A549 (cell line): ENCODE results near the gene SLC35B3. TPM values are rescaled to one million over a fixed set of nuclear protein-coding genes. Genes with fewer than 3 reads are reported as not detected.

Experiments
- ATAC-seq, 2 experiments: fragments of 200-7000 bp in 1 of 2; fragments of >200 bp in 1 of 2; cut with Nextera tagmentation in 1 of 2; cut with Tn5 transposase in 1 of 2; 3 replicates each; pipeline versions ENCODE4 v1.8.0 to v1.9.1; 2018 to 2020; ENCODE audit warnings: mild to moderate bottlenecking in 1 of 2, moderate library complexity in 1 of 2
- CTCF ChIA-PET: fragments of 300-600 bp; sonication (Branson Sonifier 250); formaldehyde crosslinking; extraction: SDS; loops from one replicate; lab custom pipeline; 2021; ENCODE audit warnings: antibody characterized with exemption, inconsistent platforms; lab: Yijun Ruan, JAX
- POLR2A ChIA-PET: fragments of 350-600 bp; formaldehyde crosslinking; extraction: SDS; loops from one replicate; lab custom pipeline; 2021; ENCODE audit warnings: antibody characterized with exemption, inconsistent platforms; lab: Yijun Ruan, JAX
- DNase-seq, 2 experiments: peaks; one replicate each; pipeline versions ENCODE4 v3.0.0 to v3.0.0-alpha.2; 2011 to 2016; ENCODE audit warnings: low read depth in 1 of 2, low spot score in 1 of 2
- FAIRE-seq: peaks from 2 replicates; lab custom pipeline; 2011; peaks lifted over from hg19 to GRCh38; lab: Jason Lieb, UNC
- H3K27ac ChIP-seq, 2 experiments: fragments of >200 bp; sonication (Bioruptor Twin); formaldehyde crosslinking; 3 replicates each; pipeline ENCODE4 v1.5.1; 2016 to 2017
- H3K4me1 ChIP-seq: fragments of >200 bp; sonication (Bioruptor Twin); formaldehyde crosslinking; 3 replicates; pipeline ENCODE4 v1.6.1; 2016
- H3K4me2 ChIP-seq: fragments of >200 bp; sonication (Bioruptor Twin); formaldehyde crosslinking; 3 replicates; pipeline ENCODE4 v1.6.1; 2016
- H3K4me3 ChIP-seq: fragments of >200 bp; sonication (Bioruptor Twin); formaldehyde crosslinking; 3 replicates; pipeline ENCODE4 v1.5.1; 2016
- H3K9me3 ChIP-seq: fragments of >200 bp; sonication (Bioruptor Twin); formaldehyde crosslinking; 3 replicates; pipeline ENCODE4 v1.6.1; 2016
- CBX2 ChIP-seq: fragments of 200-600 bp; sonication (generic); IDR thresholded peaks from 2 replicates; pipeline ENCODE4 v1.6.1; 2016; ENCODE audit warnings: low read depth, mild to moderate bottlenecking, borderline replicate concordance
- CHD2 ChIP-seq: fragments of 150-350 bp; IDR thresholded peaks from 2 replicates; pipeline ENCODE4 v1.6.1; 2014; ENCODE audit warnings: low read length; ENCODE audit not compliant: partially characterized antibody
- EHF ChIP-seq: fragments of 250-450 bp; sonication (Bioruptor Pico); IDR thresholded peaks from 2 replicates; pipeline ENCODE4 v1.5.0; 2020; ENCODE audit warnings: mild to moderate bottlenecking
- ESRRA ChIP-seq: fragments of 150-350 bp; IDR thresholded peaks from 2 replicates; pipeline ENCODE4 v1.6.1; 2014; ENCODE audit warnings: mild to moderate bottlenecking, low read length, borderline replicate concordance
- FOSL2 ChIP-seq, 2 experiments: fragments of 450-650 bp in 1 of 2; fragments of >200 bp in 1 of 2; sonication (Bioruptor Twin) in 1 of 2; formaldehyde crosslinking; IDR thresholded peaks; 2 replicates each; pipeline versions ENCODE4 v1.5.0 to v1.6.1; 2016 to 2020; ENCODE audit warnings: mild to moderate bottlenecking in 1 of 2, moderate library complexity in 1 of 2
- FOXS1 ChIP-seq: fragments of 250-450 bp; sonication (Bioruptor Pico); IDR thresholded peaks from 2 replicates; pipeline ENCODE4 v1.5.0; 2020; ENCODE audit warnings: mild to moderate bottlenecking, moderate library complexity
- KDM1A ChIP-seq: fragments of 200-600 bp; sonication (generic); IDR thresholded peaks from 2 replicates; pipeline ENCODE4 v1.6.1; 2016; ENCODE audit warnings: low read depth, mild to moderate bottlenecking
- NFE2L2 ChIP-seq: fragments of 150-350 bp; conservative IDR thresholded peaks from 2 replicates; pipeline ENCODE4 v1.6.1; 2014; ENCODE audit warnings: low read length
- RNF2 ChIP-seq: fragments of 200-600 bp; sonication (generic); IDR thresholded peaks from 2 replicates; pipeline ENCODE4 v1.6.1; 2016; ENCODE audit warnings: low read depth, mild to moderate bottlenecking, antibody characterized with exemption, moderate library complexity, borderline replicate concordance
- TFCP2L1 ChIP-seq: fragments of 250-450 bp; sonication (Bioruptor Pico); IDR thresholded peaks from 2 replicates; pipeline ENCODE4 v1.5.0; 2021; ENCODE audit warnings: mild to moderate bottlenecking
- ZC3H11A ChIP-seq: fragments of 450-650 bp; IDR thresholded peaks from 2 replicates; pipeline ENCODE4 v1.6.1; 2014; ENCODE audit warnings: antibody characterized with exemption, mild to moderate bottlenecking
- WGBS: methylation state at CpG from one replicate; pipeline ENCODE4 v1.1.6; 2017; ENCODE audit errors: missing lambda C conversion rate; 5-methylcytosine and 5-hydroxymethylcytosine counted together
- polyA plus RNA-seq, 4 experiments: library from polyadenylated mRNA; depleted of rRNA in 3 of 4; stranded (reverse); fragments of >200 nt; fragmentation: RNase III in 1 of 4; extraction: RNeasy Plus Mini Kit Qiagen cat#74134 plus additional on column Dnase treatment in 1 of 4; gene quantifications; 2 replicates in 3 of 4; 3 replicates in 1 of 4; pipeline ENCODE4 v1.2.3, GENCODE V29; 2011 to 2017
- TF ChIP-seq, protein P1 (sequence below): fragments of 150-350 bp; IDR thresholded peaks from 2 replicates; pipeline ENCODE4 v1.6.1; 2014; ENCODE audit warnings: low read depth, mild to moderate bottlenecking, low read length
- TF ChIP-seq, protein P2 (sequence below): fragments of 200-600 bp; sonication (generic); IDR thresholded peaks from 2 replicates; pipeline ENCODE4 v1.6.1; 2016; ENCODE audit warnings: antibody characterized with exemption, mild to moderate bottlenecking, moderate library complexity
- TF ChIP-seq, protein P3 (sequence below): fragments of >200 bp; sonication (Bioruptor Twin); formaldehyde crosslinking; IDR thresholded peaks from 3 replicates; pipeline ENCODE4 v1.6.1; 2016
- TF ChIP-seq, protein P4 (sequence below): fragments of 250-450 bp; sonication (Bioruptor Pico); IDR thresholded peaks from 2 replicates; pipeline ENCODE4 v1.5.0; 2021; ENCODE audit warnings: mild to moderate bottlenecking, moderate library complexity, borderline replicate concordance

The SLC35B3 gene
- polyA plus RNA-seq, 2 of the 4 experiments (the other 2 are of a cell fraction): 13.3 to 22.9 TPM

DNA sequence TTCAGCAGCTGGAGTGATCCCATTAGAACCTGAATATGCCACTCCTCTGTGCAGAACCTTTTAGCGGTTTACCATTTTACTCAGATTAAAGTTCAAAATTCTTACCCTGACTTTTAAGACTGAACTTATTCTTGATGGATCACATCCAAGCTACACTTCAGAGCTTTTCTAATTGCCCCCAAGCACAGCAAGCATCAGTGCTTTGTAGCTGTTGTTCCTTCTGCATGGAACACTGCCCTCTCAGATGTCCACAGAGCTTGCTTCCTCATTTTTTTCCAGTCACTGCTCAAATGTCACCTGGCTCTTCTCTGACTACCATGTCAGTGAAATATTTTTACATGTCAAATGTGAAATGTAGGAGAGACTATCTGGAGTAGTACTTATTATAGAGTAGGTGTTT lies 1.6 kb upstream of the SLC35B3 start:
- Histone ChIP-seq H3K27ac (no peak overlapping the region), H3K9me3 (no peaks in the 10 kb centered on the region), H3K4me1 (peaks cover 10% of the 10 kb centered on the region; the same call in 1 of the 3 replicates), H3K4me3 (no peak overlapping the region), H3K4me2 (no peak overlapping the region)
- ATAC-seq (no peak), DNase-seq (no peak), FAIRE-seq (no peak)
- TF ChIP-seq, protein P1, sequence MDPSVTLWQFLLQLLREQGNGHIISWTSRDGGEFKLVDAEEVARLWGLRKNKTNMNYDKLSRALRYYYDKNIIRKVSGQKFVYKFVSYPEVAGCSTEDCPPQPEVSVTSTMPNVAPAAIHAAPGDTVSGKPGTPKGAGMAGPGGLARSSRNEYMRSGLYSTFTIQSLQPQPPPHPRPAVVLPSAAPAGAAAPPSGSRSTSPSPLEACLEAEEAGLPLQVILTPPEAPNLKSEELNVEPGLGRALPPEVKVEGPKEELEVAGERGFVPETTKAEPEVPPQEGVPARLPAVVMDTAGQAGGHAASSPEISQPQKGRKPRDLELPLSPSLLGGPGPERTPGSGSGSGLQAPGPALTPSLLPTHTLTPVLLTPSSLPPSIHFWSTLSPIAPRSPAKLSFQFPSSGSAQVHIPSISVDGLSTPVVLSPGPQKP: no peak
- TF ChIP-seq FOSL2 (IDR thresholded peaks at IDR 0.05) (no peak), FOSL2 (CRISPR knock-in tag; IDR thresholded peaks at IDR 0.05) (no peak), RNF2 (no peak), EHF (CRISPR knock-in tag) (no peak), KDM1A (no peak), NFE2L2 (no peak), TFCP2L1 (CRISPR knock-in tag) (no peak), ESRRA (no peak)
- TF ChIP-seq, protein P2, sequence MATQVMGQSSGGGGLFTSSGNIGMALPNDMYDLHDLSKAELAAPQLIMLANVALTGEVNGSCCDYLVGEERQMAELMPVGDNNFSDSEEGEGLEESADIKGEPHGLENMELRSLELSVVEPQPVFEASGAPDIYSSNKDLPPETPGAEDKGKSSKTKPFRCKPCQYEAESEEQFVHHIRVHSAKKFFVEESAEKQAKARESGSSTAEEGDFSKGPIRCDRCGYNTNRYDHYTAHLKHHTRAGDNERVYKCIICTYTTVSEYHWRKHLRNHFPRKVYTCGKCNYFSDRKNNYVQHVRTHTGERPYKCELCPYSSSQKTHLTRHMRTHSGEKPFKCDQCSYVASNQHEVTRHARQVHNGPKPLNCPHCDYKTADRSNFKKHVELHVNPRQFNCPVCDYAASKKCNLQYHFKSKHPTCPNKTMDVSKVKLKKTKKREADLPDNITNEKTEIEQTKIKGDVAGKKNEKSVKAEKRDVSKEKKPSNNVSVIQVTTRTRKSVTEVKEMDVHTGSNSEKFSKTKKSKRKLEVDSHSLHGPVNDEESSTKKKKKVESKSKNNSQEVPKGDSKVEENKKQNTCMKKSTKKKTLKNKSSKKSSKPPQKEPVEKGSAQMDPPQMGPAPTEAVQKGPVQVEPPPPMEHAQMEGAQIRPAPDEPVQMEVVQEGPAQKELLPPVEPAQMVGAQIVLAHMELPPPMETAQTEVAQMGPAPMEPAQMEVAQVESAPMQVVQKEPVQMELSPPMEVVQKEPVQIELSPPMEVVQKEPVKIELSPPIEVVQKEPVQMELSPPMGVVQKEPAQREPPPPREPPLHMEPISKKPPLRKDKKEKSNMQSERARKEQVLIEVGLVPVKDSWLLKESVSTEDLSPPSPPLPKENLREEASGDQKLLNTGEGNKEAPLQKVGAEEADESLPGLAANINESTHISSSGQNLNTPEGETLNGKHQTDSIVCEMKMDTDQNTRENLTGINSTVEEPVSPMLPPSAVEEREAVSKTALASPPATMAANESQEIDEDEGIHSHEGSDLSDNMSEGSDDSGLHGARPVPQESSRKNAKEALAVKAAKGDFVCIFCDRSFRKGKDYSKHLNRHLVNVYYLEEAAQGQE: no peak
- TF ChIP-seq, protein P3, sequence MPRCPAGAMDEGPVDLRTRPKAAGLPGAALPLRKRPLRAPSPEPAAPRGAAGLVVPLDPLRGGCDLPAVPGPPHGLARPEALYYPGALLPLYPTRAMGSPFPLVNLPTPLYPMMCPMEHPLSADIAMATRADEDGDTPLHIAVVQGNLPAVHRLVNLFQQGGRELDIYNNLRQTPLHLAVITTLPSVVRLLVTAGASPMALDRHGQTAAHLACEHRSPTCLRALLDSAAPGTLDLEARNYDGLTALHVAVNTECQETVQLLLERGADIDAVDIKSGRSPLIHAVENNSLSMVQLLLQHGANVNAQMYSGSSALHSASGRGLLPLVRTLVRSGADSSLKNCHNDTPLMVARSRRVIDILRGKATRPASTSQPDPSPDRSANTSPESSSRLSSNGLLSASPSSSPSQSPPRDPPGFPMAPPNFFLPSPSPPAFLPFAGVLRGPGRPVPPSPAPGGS: no peak
- 89% methylated on average over 1 of the region's 1 CpG for WGBS
- ChIA-PET CTCF (no interaction called here), POLR2A (no interaction called here)

DNA sequence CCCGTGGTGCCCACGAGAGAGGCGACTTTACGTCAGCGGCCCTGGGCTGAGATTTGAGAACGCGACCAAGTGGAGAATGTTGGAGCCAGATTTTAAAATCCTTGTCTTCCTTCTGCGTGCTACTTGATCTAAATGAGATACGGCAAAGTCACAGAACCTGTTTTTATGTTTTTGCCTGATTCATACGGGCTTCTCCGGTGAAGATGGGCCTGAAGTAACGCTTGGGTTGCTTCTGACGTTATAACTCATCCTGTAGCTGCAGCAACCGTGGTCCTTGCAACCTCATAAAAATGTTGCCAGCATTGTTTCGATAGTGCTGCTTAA lies 462 bp upstream of the SLC35B3 start:
- peak overlapping the region; percentile 85 for H3K4me2 ChIP-seq
- POLR2A ChIA-PET: no interaction called here
- 53% methylated on average over 15 of the region's 15 CpGs for WGBS
- TF ChIP-seq CHD2 (no peak), ZC3H11A (no peak), CBX2 (no peak), FOXS1 (CRISPR knock-in tag) (no peak), RNF2 (no peak)
- TF ChIP-seq, protein P4, sequence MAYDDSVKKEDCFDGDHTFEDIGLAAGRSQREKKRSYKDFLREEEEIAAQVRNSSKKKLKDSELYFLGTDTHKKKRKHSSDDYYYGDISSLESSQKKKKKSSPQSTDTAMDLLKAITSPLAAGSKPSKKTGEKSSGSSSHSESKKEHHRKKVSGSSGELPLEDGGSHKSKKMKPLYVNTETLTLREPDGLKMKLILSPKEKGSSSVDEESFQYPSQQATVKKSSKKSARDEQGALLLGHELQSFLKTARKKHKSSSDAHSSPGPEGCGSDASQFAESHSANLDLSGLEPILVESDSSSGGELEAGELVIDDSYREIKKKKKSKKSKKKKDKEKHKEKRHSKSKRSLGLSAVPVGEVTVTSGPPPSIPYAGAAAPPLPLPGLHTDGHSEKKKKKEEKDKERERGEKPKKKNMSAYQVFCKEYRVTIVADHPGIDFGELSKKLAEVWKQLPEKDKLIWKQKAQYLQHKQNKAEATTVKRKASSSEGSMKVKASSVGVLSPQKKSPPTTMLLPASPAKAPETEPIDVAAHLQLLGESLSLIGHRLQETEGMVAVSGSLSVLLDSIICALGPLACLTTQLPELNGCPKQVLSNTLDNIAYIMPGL (CRISPR knock-in tag): no peak
- TF ChIP-seq, all 56 proteins: peak for 0
- Histone ChIP-seq H3K4me1 (peaks cover 10% of the 10 kb centered on the region; the same call in 1 of the 3 replicates), H3K9me3 (no peaks in the 10 kb centered on the region), H3K4me3 (peak overlapping the region; percentile 85), H3K27ac (peak overlapping the region; percentile 87 to 96)
- ATAC-seq (no peak), FAIRE-seq (no peak), DNase-seq (peak in 1 of 2 experiments; percentile 1)
- CTCF ChIA-PET: interaction anchor here (0.7 kb wide), 1 partner anchor 378 kb away, joined by 3 read pairs; no protein-coding TSS in a partner anchor
